ENCODE data around the gene NUP58.
"Not testable (repeated sequence)": the region's sequence is repeated elsewhere in the genome, so short reads cannot be mapped to it uniquely, and the experiment has no call there.

NUP58 gene

DNA sequence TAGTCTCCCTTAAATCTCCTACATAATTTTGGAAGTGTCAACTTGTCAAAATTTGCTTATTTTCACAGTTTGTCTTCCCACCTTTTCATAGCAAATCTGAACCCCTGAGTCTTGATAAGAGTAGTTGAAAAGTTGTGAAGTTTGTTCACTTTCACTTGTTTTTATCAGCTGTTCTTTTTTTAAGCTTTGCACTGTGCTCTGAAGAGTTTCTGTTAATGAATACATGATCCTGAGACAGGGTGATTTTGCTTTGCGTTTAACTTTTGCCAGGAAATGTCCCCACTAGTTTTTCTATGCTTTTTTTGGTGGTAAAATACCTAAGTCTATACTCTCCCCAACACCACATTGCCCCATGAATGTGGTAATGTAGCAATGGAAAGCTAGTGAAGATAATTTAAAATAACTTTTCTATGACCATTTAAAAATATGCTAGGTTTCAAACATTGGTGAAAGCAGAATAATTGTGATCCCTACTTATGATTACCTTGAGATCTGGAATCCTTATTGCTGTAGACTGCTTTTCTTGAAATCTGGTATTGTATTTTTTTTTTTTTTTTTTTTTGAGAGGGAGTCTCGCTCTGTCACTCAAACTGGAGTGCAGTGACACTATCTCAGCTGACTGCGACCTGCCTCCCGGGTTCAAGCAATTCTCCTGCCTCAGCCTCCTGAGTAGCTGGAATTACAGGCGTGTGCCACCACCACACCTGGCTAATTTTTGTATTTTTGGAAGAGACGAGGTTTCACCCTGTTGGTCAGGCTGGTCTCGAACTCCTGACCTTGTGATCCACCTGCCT is 5.4 kb downstream of the NUP58 start:
- no peak for DNase-seq

DNA sequence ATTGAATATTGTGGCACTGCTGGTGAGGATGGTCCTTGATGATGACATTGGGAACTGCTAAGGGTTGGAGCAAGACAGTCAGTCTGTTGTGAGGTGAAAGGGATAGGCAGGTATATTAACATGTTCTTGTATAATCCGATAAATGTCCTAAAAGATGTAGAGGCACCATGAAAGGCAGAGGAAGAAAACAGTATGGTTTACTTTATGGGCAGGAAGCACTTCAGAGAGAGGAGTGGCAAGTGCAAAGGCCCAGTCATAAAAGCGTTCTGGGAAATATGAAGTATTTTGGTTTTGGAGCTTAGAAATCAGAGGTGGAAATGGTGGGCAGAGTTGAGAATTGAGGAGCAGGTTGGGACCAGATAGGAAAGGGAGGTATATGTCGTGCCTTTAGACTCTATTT is 9.5 kb downstream of the NUP58 start:
- DNase-seq = no peak

DNA sequence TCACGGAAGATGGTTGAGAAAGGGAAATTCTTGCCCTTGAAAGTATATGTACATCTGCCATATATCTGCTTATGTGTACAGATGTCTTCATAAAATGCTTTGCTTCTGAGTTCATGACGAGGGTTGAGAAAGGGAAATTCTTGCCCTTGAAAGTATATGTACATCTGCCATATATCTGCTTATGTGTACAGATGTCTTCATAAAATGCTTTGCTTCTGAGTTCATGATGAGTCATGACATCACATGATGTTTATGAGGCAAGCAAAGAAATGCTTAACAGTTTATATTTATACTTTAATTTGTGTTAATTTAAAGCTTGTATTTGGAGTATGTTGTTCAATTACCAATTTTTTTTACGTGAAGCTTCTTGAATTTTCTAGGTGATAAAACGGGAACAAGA is 17.5 kb downstream of the NUP58 start:
- not testable (repeated sequence) for DNase-seq

DNA sequence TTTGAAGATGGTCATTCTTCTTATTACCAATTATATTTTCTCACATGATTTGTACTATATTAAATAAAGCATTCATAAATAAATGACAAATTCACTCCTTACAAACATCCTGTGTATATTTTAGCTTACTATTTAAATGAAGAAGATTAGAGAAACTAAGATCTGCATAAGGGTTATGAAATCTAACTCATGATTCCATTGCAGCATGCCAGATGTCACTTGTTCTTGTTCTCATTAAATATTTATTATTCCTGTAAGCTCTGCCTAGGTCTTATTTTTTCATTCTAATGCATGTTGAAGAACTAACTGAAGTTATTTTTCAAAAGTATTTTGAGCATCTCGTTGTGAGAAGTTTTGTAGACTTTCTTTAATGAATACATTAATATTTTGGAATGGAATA is 18.3 kb downstream of the NUP58 start:
- no peak for DNase-seq

DNA sequence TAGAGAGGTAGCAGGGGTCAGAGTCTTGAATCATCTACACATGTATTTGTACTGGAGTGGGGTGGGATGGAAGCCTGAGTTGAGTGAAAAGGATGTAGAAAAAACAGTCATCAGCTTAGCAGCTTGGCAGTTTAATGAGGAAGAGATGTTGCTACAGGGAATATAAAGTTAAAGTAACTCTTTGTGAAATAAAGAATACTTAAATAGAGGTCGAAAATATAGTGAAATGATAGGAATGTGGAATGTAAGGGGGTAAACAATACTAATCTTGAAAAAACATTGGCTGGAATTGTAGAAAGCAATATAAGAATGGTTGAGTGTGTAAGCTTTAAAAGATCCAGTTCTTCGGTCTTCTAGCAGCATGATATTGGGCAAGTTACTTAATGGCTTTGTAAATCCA is 22.7 kb downstream of the NUP58 start:
- DNase-seq = no peak

DNA sequence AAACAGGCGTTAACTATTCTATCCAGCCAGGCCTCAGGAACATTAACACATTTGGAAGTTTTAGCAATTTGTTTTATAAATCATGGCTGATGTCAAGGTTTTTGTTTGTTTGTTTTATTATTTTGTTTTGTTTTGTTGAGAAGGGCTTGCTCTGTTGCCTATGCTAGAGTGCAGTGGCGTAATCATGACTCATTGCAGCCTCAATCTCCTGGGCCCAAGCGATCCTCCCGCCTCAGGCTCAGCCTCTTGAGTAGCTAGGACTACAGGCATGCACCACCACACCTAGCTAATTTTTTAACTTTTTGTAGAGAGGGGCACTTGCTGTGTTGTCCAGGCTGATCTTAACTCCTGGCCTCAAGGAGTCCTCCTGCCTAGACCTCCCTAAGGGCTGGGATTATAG is 28.3 kb downstream of the NUP58 start:
- DNase-seq = no peak

DNA sequence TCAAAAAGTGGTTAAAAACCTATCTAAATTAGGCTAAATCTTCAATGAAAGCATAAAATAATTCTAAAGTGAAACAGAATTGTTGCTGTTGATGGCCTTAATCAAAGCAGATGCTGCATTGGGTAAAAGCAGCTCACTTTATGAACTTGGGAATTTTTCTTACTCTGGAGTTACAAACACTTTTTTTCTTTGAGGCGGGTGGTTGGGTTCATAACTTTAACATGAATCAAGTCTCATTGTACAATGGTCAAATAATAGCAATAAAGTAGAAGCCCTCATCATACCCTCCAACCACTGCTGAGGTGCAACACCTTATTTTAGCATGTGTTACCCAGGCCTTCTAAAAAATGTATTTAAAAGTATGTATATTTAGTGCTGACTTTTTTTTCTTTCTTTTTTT is 29.1 kb downstream of the NUP58 start:
- DNase-seq = no peak

DNA sequence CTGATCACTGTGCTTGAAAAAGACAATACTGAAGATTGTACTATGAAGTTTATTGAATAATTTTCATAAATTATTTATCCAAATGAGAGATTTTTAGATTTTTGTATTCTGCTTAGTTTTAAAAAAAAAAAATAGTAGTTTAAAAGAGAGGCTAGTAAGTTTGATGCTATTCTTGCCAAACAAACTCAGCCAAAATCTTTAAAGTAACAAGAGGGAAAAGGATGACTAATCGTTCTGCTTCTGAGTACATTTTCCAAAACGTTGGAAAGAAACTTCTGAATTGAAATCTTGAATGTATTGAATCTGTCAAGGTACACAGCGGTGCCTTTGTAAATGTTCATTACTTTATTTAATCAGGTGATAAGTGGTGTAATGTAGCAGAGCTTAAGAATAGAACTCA is 34.4 kb downstream of the NUP58 start:
- no peak for DNase-seq

DNA sequence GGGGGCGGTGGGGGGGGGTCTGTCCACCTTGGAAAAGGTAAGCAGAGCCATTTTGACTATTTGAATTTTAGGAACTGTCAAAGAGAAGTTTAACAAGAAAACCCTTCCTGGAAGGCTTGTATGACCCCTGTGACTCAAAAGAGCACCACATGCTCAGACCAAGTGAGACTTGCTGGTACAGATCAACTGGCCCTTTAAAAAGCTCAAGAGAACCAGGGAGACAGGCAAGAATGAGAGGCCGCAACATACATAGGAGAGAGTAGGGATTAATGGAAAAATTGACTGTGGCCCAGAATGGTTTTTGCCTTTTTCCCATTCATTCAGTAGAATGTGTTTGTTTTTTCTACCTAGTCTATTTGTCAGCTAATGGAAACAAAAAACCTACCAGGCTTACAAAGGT is 44.2 kb downstream of the NUP58 start:
- DNase-seq = no peak

DNA sequence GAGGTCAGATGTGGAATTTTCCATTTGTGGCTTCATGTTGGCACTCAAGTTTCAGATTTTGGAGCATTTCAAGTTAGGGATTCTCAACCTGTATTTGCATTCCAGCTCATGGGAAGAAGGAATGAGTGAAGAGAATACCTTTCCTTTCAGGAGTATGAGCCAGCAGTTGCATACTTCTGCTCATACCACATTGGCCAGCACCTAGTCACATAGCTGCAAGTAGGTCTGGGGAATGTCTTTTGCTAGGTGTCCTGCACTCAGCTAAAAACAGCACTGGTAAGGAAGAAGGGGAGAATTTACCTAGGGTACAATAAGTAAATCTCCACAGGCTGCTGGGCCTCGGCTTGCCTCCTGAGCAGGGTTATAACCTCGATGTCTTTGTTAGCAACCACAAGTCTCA is 45.7 kb downstream of the NUP58 start:
- no peak for DNase-seq

DNA sequence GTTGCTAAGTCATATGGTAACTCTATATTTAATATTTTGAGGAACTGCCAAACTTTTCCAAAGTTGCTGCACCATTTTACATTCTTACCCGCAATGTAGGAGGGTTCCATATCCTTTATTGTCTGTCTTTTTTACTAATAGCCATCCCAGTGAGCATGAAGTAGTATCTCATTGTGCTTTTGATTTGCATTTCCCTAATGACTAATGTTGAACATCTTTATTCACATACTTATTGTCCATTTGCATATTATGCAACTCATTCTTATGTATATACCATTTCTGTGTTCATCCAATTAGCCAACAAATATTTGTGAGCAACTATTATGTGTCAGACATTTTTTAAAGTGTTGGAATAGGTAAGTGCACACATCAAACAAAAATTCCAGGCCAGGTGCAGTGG is 50.0 kb downstream of the NUP58 start:
- DNase-seq = no peak

DNA sequence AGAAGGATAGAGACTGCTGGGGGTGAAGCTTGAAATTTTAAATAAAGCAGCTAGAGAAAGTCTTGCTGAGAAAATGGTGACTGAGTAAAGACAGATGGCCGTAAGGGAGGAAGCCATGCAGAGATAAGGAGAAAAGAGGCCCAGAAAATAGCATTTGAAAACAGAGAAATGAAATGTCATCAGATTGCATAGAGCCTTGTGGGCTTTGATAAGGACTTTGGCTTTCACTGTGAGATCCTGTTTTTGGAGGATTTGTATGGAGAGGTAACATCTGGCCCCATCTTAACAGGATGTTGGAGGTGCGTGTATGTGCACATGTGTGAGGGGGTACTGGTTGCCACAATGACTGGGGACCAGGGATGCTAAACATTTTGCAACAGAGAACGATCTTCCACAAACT is 50.8 kb downstream of the NUP58 start:
- no peak for DNase-seq

DNA sequence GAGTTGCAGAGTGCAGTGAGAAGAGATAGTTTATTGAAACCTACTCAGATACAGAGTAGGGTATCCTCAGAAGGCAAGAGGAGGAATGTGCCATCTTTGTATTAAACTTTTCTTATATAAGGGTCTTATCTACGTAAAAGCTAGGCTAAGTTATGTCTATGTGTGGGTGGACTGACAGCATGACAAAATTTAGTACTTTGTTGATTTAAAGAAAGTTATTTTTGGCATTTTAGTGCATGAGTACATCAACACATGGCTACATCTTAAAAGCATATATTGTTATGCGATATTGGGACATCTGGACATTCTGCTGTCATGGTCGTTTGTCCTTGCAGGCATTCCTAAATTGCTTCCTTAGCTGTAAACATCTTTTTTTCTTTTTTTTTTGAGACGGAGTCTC is 51.4 kb downstream of the NUP58 start:
- no peak for DNase-seq

DNA sequence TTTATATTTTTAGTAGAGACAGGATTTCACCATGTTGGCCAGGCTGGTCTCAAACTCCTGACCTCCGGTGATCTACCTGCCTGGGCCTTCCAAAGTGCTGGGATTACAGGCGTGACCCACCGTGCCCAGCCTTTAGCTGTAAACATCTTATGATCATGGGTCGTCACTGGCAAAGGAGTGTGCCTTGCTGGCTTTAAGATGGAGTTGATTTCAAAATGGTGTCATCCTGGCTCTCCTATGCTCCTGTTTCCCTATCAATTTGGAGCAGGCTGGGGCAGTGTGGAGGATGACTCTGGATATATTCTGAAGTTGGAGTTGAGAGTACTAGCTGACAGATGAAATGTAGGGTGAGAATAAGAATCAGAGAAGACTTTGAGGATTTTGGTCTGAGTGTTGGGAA is 51.9 kb downstream of the NUP58 start:
- DNase-seq = no peak

DNA sequence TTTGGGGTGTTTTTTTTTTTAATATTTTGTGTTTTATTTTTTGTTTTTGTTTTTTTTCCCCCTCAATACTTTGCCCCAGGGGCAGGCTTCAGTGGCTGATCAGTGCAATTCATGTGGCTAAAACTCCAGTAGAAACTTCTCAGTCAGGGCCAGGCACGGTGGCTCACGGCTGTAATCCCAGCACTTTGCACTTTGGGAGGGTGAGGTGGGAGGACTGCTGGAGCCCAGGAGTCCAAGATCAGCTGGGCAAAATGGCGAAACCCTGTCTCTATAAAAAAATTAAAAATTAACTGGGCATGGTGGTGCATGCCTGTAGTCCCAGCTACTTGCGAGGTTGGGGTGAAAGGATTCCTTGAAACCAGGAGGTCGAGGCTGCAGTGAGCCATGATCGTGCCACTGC is 53.0 kb downstream of the NUP58 start:
- no peak for DNase-seq

DNA sequence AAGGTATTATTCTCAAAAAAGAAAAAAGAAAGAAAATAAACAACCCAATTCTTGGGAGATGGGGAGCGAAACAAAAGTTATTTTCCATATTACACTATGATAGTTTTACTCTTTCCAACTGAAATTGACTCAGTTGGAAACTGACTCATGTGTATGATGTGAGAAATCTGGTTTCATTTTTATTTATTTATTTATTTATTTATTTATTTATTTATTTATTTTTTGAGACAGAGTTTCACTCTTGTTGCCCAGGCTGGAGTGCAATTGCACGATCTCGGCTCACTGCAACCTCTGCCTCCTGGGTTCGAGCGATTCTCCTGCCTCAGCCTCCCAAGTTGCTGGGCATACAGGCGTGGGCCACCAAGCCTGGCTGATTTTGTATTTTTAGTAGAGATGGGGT is 59.0 kb downstream of the NUP58 start:
- not testable (repeated sequence) for DNase-seq

DNA sequence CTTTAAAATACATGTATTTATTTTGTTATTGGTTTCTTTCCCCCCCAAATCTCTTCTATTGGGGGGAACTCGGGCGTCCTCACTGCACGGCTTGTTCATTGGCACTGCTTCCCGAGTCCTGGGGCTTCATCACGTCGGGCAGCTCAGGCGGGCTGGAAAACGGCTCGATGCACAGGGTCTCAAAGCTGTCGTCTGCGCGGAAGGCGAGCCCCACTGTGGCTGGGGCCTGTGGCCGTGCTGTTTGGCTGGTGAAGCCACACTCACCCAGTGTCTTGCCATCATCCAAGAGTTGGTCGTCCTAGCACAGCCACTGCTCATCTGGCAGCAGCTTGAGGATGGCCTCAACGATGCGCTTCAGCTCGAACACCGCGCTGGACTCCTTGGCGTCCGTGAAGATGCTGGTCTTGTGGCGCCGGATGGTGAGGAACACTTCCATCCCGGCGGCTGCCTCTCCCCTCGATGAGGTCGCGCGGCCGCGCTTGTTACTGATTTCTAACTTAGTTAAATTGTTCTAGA is 64.4 kb downstream of the NUP58 start:
- no peak for DNase-seq

DNA sequence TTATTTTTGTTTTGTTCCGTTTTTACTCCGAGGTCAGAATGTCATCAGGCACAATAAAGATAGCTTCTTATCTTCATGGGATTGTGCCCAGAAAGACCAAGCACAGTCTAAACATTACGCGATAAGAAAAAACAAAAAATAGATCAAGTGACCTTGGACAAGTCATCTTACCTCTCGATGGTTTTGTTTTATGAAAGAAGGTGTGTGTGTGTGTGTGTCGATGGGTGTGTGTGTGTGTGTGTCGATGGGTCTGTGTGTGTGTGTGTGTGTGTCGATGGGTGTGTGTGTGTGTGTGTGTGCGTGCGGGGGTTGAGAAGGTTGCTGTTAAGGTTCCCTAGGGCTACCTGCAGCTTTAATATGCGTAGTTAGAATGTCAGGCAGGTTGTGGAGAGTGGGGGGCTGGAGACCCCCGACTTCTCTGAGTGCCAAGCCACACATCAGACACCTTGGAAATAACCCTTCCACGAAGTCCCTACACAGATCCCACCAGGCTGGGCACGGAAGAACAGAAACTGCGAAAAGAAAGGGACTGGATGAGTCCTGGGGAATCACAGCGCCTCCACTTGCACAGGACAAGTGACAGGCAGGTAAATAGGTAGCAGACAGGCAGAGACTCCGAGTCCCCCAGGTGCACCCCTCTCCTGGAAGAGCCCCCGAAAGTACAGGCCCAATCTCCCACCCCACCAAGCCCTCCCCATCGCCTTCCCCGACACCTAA is 69.9 kb downstream of the NUP58 start:
- no peak for DNase-seq

DNA sequence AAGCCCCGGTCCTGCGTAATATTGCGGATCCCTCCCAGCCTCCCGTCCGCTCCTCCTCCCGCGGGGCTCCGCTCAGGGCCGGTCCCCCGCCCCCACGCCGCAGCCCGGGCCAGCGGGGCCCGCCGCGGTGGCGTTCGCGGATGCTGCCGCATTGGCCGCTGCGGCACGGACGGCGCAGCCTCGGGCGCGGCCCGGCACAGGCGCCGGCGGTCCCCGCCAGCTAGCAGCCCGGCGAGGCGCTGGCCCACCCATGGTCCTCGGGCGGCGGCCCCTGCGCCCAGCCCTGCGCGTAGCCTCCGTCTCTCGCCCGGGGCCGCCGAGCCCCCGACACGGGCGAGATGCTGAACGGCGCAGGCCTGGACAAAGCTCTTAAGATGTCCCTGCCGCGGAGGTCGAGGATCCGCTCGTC is 70.5 kb downstream of the NUP58 start, which contains the start of gene ATP8A2:
Gene ATP8A2 (plus strand): TSS at position 100 of the 409 bp plus-strand sequence. CDS start 239 bp downstream, at position 339.
- no peak for DNase-seq

DNA sequence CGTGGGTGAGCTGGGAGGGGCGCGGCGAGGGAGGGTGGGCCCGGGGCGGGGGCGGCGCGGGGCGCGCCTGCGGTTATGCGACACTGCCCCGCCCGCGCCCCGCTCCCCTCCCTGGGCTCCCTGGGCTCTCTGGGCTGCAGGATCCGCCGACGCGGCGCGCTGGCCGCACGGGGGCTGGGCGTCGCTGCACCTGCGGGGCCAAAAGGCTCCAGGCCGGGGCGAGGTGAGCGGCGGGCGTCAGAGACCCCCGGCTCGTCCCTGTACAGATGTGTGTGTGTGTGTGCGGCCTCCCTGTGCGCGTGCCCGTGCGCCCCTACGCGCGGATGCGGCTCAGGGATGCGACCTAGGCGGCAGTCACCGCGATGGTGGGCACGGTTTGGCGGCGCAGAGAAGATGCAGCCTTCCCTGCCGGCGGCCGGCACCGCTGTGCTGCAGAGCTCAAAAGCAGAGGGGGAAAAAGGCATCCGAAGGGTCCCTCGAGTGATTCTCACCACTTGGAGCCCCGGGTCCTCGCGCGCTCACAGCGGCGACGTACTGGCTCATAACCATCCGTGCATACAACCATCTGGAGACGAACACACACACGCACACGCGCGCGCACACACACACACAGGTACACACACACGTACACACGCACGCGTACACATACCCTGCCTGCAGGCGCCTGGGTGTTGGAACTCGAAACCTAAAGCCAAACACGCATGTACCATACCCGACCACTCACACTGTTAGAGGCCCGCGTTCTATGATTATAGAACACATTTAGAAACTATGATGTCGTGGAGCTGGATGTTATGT is 71.1 kb downstream of the NUP58 start:
- no peak for DNase-seq

DNA sequence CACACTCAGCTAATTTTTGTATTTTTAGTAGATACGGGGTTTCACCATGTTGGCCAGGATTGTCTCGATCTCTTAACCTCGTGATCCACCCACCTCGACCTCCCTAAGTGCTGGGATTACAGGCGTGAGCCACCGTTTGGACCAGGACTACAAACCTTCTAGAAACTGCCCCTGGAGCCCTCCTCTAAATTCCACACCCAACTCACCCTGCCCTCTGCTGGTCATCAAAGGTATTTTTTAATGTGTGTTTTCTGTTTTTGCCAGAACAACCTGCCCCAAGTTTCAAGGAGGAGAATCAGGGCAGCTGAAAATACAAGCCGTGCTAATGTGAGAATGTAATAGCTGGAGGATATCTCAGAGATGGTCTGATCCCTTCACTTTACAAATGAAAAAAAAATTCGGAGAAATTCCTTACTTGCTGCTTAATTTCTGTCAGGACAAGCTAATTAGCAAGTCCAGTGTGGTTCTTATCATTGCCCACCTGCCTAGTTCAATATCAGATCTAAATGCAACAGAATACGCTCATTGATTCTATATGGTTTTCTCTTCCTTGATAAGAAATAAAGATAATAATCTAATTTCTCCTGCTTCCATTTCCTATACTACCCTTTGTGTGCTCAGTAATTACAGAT is 74.4 kb downstream of the NUP58 start:
- no peak for DNase-seq

DNA sequence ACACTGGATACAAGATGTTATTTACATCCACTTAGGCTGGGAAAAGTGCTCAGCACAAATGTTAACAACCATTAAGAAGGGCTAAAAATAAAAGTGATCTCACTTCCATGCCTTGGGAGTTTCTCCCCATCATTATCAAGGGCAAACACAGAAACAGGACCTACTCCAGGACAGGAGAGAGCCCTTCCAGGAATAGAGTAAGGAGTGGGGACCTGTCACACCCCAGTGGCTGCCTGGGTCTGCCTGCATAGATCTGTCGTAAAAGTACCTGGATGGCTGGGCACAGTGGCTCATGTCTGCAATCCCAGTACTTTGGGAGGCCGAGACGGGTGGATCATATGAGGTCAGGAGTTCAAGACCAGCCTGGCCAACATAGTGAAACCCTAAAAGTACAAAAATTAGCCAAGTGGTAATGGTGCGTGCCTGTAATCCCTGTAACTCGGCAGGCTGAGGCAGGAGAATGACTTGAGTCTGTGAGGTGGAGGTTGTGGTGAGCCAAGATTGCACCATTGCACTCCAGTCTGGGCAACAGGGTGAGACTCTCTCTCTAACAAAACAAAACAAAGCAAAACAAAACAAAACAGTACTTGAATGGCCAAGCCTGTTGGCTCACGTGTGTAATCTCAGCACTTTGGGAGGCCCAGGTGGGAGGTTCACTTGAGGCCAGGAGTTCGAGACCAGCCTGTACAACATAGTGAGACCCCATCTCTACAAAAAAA is 76.0 kb downstream of the NUP58 start:
- no peak for DNase-seq

All from NCI-H510A (cell line).